ENCODE measurements around the gene FCHO2.

Gene FCHO2

DNA sequence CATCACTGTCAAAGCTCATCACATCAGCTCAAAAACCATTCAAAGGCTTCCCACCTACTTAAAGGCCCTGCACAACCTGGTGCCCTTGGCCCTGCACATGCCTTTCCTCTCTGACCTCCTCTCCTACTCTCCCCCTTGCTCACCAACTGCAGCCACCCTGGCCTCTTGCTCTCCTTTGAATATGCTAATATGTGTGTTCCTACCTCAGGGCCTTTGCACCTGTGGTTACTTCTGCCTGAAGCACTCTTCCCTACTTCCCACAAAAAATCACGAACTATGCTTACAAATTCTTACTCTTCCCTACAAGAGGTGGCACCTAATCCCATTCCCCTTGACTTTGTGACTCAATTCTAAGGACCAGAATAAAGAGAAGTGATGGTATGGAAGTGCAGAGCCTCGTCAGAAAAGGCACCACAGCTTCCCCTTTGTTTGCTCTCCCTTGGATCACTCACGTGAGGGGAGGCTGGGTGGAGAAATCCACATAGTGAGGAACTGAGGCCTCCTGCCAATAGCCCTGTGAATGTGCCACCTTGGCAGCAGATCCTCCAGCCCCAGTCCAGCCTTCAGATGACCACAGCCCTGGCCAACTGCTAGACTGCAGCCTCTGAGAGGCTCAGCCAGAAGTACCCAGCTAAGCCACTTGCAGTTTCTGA is 161.4 kb downstream of the FCHO2 start:
- no peak for DNase-seq

- no peak for DNase-seq
These were observed 162.6 kb downstream of the FCHO2 start for GRCh38 chr5:73118391-73118973.

GRCh38 chr5:73119451-73120157 is 163.8 kb downstream of the FCHO2 start:
- no peak for DNase-seq

DNA sequence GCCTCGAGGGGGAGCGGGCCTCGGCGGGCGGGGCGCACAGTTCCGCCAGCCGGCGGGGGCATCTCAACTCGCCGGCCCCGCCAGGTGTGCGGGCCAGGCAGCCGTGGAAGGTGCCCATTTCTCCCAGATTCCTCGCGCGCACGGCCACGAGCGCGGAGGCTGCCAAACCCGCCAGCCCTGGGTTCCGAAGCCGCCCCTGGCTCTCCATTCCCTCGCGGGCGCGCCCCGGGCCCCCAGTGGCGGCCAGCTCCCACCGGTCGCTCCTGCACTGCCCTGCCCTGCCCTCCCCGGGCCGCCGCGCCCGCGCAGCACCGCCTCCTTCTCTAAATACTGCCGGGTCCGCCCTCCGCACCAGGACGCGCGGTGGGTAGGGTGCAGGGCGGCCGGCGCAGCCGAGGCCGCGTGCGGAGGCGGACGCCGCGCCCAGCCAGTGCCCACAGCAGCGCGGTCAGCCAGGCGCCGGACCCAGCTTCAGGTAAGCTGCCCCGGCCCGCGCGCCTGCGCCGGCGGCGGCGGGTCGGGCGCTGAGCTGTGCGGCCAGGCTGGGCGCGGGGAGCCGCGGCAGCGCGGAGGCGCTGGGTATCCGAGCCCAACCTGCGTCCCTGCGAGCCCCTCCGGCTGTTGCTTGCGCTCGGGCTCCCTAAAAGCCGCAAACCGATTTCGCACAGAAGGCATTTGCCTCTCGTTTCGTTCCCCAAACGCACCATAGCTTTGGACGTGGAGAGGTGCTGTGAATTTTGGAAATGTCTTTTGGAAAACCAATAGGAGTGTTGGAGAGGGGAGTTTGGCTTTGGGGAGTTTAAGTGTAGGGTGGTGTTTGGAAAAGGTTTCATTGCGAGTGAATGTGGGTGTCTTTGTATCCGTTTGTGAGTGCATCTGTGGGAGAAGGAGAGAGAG is 164.6 kb downstream of the FCHO2 start, which contains the start of gene TMEM171:
TMEM171 (plus strand) TSS at position 354 of the 897 bp plus-strand sequence. CDS start 2,799 bp downstream, outside the sequence.
- no peak for DNase-seq

GRCh38 chr5:73121119-73121463 is 165.2 kb downstream of the FCHO2 start:
- DNase-seq = no peak

GRCh38 chr5:73122875-73123810 is 167.3 kb downstream of the FCHO2 start:
- DNase-seq = no peak

DNA sequence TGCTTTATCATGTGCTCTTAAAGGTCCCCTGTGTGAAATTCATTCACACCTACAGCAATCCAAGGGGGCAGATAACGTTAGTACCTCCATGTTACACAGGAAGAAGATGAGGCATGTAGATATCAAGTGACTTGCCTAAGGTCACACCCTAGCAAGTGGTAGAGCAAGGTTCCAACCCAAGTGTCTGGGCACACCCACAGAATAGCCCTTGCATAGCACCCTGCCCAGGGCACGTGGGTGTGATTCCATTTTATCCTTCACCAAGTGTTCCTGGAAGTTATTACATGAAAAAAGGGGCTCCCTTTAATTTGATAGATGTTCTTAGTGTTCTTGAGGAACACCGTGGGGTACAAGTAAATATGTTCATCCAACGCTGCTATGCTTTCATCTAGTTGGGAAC is 169.4 kb downstream of the FCHO2 start:
- DNase-seq = no peak

DNA sequence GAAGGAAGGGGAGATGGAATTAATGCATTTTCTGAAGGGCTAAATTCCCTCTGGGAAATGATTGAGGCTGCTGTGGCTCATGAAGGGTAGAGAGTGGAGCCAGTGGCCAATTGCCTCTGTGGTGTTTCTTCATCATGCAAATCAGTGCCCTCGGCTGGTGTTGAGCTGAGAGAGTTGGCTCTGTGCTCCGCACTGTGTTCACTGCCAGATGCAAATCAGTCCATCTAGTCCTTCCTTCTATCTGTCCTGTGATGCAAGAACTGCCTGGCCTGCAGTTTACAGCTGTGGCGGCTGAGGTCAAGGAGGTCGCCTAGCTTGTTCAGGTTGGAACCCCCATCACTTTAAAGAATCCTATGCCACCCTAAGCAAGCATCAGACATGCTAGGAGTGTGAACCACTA is 170.5 kb downstream of the FCHO2 start:
- DNase-seq = no peak

DNA sequence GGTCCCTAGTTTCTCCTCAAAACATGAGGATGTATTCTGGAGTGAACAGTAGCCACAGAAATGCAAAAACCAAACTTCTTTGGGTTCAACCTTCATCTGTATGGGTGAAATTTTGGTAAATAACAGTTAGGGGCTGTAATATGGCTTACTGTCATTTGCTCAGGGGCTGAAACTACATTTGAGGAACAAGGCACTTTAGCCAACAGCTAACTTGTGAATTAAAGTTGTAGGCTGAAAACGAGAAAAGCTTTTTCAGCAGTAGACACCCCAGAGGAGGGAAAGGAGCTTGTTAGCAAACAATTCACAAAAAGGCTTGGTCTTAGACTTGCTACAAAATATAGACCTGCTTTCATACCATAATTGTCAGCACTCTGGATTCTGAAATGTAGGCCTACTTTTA is 171.1 kb downstream of the FCHO2 start:
- no peak for DNase-seq

DNA sequence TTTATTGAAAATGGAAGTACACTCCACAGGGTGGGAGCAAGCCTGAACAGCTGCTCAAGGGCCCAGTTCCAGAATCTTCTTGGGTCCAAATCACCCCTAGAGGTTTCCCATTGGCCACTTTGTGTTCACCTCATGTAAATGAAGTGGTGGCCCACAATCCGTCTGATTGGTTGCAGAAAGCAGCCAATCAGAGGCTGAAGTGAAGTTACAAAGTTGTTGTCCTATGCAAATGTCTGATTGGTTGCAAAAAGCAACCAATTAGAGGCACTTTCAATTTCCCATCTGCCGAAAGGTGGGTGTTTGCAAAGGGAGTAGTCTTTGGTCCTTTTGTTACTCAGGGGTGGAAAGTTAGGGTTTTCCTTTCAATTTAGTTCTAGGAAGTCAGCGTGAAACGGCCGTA is 173.3 kb downstream of the FCHO2 start:
- DNase-seq = no peak

DNA sequence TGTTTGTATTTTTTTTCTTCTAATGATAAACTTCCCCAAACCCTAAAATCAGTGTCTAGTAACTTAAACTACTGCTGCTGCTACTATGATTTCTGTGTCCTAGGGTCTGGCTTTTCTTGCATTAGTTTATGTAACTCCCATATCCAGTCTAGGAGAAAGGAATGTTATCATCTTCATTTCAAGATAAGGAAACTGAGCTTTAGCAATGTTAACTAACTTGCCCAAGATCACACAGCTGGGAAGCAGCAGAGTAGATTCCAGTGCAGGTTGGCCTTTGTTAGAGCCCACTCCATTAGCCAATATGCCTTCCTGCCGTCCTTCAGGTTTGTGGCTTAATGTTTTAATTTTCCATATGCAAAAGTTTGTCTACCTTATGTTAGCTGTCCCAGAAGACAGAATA is 175.0 kb downstream of the FCHO2 start:
- no peak for DNase-seq

DNA sequence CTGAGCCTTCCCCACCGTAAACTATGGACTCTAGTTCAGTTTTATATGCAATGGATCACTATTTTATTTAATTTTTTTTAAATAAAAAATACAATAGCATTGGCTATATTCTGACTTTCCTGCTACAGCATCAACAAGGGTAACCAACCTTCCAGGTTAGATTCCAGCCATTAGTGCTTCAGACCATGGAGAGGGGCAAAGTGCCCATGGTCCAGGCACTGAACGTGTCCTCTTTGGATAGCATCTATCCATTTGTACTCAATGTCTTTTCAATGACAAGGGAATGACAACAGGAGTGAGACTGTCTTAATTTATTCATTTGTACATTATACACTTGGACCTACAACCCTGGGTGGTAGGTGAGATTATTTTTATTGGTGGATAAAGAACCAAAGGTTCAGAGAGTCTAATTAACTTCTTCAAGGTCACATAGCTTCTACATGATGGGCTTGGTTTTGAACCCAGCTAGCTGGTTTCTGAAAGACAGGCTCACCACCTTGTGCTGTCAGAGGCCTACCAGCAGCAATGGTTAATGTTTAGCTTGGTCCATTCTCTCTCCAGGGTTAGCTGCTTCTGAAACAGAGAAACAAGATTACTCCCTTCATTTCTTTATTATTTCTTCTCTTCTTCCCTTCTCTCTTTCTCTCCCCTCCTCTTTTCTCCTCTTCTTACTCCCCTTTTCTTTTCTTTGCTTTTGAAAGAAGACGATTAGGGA is 176.0 kb downstream of the FCHO2 start:
- DNase-seq = no peak

GRCh38 chr5:73132759-73133158 is 176.9 kb downstream of the FCHO2 start:
- no peak for DNase-seq

- DNase-seq = no peak
These were observed 179.2 kb downstream of the FCHO2 start for GRCh38 chr5:73135021-73135420.

DNA sequence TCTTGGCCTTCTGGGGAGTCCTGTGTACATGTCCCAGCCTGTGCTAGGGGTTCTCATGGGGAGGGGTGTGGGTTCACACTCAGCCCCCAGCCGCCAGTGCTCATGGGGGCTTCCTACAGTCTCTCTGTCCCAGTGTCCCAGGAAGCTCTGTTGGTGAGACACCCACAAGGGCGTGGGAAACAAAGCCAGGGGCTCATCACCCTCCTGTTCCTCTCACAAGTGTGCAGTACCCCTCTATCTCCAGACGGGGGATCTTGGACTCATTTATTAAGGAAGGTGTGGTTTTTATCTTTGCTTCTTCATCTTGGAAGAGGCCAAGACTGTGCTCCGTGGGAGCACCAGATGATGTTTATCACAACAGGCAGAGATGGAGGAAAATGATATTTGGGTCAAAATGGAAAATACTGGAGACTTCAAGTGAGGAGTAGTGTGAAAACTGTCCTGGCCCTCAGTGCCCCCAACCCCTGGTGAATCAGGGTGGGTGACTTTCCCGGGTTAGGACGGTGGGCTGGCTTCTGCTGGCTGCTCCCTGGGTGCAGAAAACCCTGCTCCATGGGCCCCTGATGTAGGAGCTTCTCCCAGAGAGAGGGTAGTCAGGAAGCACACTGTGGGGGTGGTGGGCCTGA is 179.7 kb downstream of the FCHO2 start:
- no peak for DNase-seq

GRCh38 chr5:73136055-73136562 is 180.3 kb downstream of the FCHO2 start:
- no peak for DNase-seq

- no peak for DNase-seq
These were observed 182.0 kb downstream of the FCHO2 start for GRCh38 chr5:73137563-73138530.

GRCh38 chr5:73139485-73139884 is 183.6 kb downstream of the FCHO2 start:
- no peak for DNase-seq
